GM12873 (cell line): Measurements from ENCODE around the gene PHLPP1.

Experiments used
- CTCF ChIP-seq: IDR thresholded peaks from 2 replicates; pipeline ENCODE4 v1.5.1; 2012; ENCODE audit warnings: low read depth, mild to moderate bottlenecking, moderate library complexity, low read length, control low read depth; ENCODE audit not compliant: insufficient read depth; ENCODE audit errors: missing control alignments

The PHLPP1 gene

DNA sequence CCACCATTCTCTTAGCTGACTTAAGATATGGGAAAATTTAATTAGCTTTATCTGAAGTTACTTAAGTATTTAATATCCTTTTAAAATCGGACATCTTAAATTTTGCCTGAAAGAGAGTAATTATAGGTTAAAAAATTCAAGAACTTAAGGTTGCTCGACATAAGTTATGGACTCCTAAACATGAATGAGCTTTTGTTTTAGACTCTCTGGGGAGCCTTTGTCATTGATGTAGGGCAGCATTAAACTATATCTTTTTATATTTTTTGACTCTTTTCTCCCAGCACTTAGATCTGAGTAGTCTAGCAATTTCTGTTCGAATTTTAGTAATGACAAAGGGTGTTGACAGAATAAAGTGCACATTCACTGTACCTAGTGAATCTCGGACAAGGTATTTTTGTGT, 4.7 kb downstream of the PHLPP1 start:
- no peak for TF ChIP-seq CTCF

GRCh38 chr18:62720766-62721613, 5.6 kb downstream of the PHLPP1 start:
- TF ChIP-seq CTCF, result no peak

- TF ChIP-seq CTCF, result no peak
Measured at GRCh38 chr18:62721839-62722795, 6.8 kb downstream of the PHLPP1 start.

DNA sequence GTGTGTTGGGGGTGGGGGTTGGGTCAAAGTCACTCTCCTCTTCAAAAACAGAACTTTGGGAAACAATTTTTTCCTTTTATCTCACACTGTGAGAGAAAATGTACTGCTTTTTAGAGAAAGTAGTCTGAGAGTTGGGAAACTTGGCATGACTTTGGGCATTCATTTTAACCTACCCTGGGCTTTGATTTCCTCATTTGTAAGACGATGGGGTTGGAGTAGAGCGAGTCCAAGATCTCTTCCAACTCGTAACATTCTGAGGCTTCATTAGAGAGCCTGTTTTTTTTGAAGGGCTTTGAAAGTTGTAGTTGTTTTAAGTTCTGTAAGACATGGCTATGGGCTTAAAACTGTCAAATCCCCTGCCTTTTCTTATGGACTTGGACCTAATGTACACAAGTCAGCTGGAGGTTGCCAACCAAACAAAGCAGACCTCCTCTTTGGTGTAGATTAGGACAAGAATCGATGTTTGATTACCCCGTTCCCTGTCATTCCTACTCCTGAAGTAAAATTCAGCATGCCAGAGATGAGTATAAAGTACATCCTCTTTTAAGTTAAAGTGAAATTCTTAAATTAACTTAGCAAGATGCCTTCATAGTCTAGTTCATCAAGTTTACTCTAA, 8.4 kb downstream of the PHLPP1 start:
- no peak for TF ChIP-seq CTCF

DNA sequence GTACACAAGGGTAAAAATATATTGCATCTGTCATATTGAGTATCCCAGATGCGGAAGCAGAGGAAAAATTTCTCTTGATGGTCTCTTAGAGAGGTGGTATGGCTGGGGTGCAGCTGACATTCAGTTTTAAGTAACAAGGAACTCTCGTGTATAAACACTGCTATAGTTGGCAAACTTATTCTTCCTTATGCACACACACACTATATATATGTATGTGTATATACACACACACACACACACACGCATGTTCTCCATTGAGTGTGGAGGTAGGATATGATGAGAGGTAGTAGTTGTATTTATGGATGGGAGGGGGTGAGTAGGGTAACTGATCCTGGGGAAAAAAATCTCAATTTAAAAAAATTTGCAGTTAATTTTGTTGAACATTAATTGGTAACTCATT, 10.6 kb downstream of the PHLPP1 start:
- TF ChIP-seq CTCF, result no peak

GRCh38 chr18:62728254-62728653, 12.9 kb downstream of the PHLPP1 start:
- TF ChIP-seq CTCF, result no peak
